Motor neuron (in vitro differentiated cells): Measurements from ENCODE around the gene LSG1. TPM values are rescaled to one million over a fixed set of nuclear protein-coding genes. Genes with fewer than 3 reads are reported as not detected.

Experiments
- ATAC-seq, 8 experiments: fragments of 200-7000 bp; cut with Tn5 transposase; replicated peaks in 6 of 8; 2 replicates each; pipeline ENCODE4 v1.8.0; 2021; ENCODE audit warnings: mild to moderate bottlenecking in 8 of 8, moderate library complexity in 8 of 8
- H3K27ac ChIP-seq, 2 donors: fragments of 250-450 bp; sonication (Bioruptor Pico); 2 replicates each; pipeline ENCODE4 v1.9.0; 2021; ENCODE audit warnings: antibody characterized with exemption in 2 of 2, mild to moderate bottlenecking in 2 of 2, moderate library complexity in 1 of 2
- H3K4me1 ChIP-seq, 2 donors: fragments of 250-450 bp; sonication (Bioruptor Pico); replicated peaks in 1 of 2; 2 replicates each; pipeline ENCODE4 v1.6.1; 2021; ENCODE audit warnings: antibody characterized with exemption in 2 of 2, mild to moderate bottlenecking in 2 of 2, moderate library complexity in 1 of 2
- H3K4me3 ChIP-seq, 5 donors: fragments of 250-450 bp; sonication (Bioruptor Pico); 2 replicates each; pipeline ENCODE4 v1.9.0; 2021; ENCODE audit warnings: antibody characterized with exemption in 5 of 5, mild to moderate bottlenecking in 5 of 5, moderate library complexity in 4 of 5
- WGBS, 10 experiments: fragments of 450-650 bp; shearing (Covaris generic); methylation state at CpG; one replicate each; pipeline ENCODE4 v1.0.0; 2022; 5-methylcytosine and 5-hydroxymethylcytosine counted together
- in situ Hi-C, 9 experiments: fragments of 400-800 bp; cut with MboI; loops; one replicate each; pipeline ENCODE4 v1.15.0; 2021; ENCODE audit warnings: low sequenced_read_pairs in 9 of 9, low pct_unique_long_range_greater_than_20kb in 2 of 9; ENCODE audit not compliant: unreplicated experiment in 9 of 9
- total RNA-seq, 8 experiments: library from RNA; unstranded; fragments of 300-600 nt; gene quantifications; 2 replicates each; pipeline versions ENCODE4 v1.2.3 to v1.2.4, GENCODE V29; 2022

Gene LSG1
- total RNA-seq, 8 experiments from 2014 or later, result 16.9 to 42.7 (median 27.3) TPM

DNA sequence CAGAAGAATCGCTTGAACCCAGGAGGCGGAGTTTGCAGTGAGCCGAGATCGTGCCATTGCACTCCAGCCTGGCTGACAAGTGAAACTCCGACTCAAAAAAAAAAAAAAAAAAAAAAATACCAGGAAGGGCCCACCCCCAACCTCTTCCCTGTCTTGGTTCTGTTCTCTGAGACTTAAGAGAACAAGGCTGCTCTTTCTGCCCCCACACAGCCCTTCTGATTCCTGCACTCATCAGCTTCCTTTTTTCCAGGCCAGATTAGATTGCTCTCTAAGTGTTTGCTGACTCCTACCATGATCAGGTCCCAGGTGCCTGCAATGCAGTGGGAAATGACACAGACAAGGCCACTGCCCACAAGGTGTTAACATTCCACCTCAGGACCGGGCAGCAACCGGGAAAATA lies 51.8 kb downstream of the LSG1 start:
- ATAC-seq, result no peak
- H3K4me1 ChIP-seq, result no peaks in the 10 kb centered on the region
- 50 to 100% (median 88%) methylated on average over 1 to 4 of the region's 7 CpGs; no CpG with 5 or more reads in 7 of the 10 experiments for whole genome bisulfite sequencing, 10 experiments
- no peak overlapping the region for H3K27ac ChIP-seq
- no peak overlapping the region for H3K4me3 ChIP-seq
- in situ Hi-C loops, result no loop called here

DNA sequence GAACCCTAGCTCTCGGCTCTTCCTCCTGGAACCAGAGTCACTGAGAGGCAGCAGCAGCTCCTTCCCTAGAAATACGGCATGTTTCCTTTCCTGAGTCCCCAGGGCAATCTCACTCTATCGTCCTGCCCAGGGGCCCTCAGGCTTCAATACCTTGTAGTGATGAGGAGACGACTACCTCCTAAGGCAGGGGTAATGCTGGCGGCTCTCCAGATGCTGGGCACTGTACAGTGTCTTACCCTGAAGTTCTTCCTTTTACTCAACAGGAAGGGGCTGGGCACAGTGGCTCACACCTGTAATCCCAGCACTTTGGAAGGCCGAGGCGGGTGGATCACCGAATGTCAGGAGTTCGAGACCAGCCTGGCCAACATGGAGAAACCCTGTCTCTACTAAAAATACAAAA lies 52.2 kb downstream of the LSG1 start:
- no peaks in the 10 kb centered on the region for H3K4me1 ChIP-seq
- no peak for ATAC-seq
- no peak overlapping the region for H3K4me3 ChIP-seq
- no peak overlapping the region for H3K27ac ChIP-seq
- WGBS, 10 experiments, result 60 to 100% (median 97%) methylated on average over 1 to 6 of the region's 9 CpGs; no CpG with 5 or more reads in 3 of the 10 experiments
- in situ Hi-C loops, result no loop called here

DNA sequence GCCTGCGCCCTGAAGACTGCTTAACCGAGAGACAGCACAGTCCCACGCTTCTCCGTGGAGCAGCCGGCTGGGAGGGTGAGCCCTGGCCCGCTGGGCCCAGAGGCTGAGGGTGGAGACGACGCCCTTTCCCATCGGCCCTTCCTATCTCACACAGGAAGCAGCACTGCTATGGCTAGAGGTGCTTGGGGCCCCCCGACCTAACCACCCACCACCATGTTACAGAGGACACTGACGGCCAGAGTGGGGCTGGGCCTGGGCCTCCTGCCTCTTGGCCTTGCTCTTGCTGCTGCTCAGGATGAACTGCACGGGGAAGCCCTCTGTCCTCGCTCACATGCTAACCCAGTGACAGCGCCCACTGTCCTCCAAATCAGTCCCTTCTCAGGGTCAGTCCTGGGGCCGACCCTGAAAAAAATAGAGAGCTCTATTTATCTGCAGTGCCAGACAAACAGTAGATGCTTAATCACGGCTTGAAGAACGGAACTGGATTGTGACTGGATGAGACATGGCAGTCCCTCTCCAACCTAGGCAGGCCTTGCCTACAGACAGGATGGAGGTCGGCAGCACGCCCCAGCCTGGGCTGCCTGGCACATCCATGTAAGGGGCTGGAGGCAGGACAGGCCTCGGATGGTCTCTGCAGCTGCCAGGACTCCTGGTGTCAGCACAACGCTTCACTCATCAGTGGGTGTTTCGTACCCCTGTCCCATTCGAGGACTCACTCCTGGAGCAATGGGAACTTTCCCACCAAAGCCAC lies 53.0 kb downstream of the LSG1 start:
- in situ Hi-C loops, result no loop called here
- no peak overlapping the region for H3K27ac ChIP-seq
- 80 to 100% (median 90%) methylated on average over 1 to 14 of the region's 23 CpGs; no CpG with 5 or more reads in 3 of the 10 experiments for WGBS, 10 experiments
- ATAC-seq, result no peak
- H3K4me1 ChIP-seq, result no peaks in the 10 kb centered on the region
- no peak overlapping the region for H3K4me3 ChIP-seq

DNA sequence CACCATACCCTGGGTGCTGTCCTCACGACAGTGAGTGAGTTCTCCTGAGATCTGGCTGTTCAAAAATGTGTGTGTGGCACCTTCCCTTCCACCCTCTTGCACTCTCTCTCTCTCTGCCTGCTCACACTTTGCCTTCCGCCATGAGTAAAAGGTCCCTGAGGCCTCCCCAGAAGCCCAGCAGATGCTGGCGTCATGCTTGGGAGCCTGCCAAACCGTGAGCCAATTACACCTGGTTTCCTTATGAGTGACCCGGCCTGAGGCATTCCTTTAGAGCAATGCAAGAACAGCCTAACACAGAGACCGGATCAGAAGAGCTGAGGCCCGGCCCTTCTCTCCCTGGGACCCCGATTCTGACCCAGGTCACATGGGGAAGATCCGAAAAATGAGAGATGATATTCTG lies 54.2 kb downstream of the LSG1 start:
- peak in 1 of 8 experiments; percentile 12 for ATAC-seq
- H3K27ac ChIP-seq, result no peak overlapping the region
- 70 to 96% (median 91%) methylated on average over 1 to 9 of the region's 9 CpGs for WGBS, 10 experiments
- no peak overlapping the region for H3K4me3 ChIP-seq
- in situ Hi-C loops, result no loop called here
- H3K4me1 ChIP-seq, result no peaks in the 10 kb centered on the region

DNA sequence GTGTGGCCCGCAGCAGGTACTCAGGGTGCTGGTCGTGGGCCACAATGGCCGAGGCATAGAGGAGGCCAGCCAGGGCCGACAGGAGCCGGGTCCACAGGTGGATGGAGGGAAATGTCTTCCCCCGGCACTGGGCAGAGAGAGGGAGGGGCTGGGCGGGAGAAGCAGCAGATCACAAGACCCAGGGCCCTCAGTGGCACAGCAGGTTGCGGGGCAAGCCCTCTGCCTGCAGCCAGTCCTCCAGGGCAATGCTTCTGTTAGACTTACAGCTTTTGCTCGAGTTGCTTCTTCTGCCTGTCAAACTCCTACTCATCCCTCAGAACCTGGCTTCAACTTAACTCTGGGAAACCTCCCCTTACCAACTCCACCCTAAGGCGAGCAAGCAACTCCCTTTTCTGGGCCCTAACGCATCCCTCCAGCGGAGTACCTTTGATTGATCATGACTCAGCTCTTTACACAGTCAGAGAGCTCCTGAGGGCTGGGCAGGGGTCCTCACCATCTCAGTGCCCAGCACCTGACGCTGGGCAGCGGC lies 54.8 kb downstream of the LSG1 start:
- H3K4me1 ChIP-seq, result no peaks in the 10 kb centered on the region
- H3K4me3 ChIP-seq, result no peak overlapping the region
- in situ Hi-C loops, result no loop called here
- no peak overlapping the region for H3K27ac ChIP-seq
- 80 to 97% (median 90%) methylated on average over 1 to 8 of the region's 14 CpGs; no CpG with 5 or more reads in 4 of the 10 experiments for WGBS, 10 experiments
- ATAC-seq, result peak in 1 of 8 experiments; percentile 11

DNA sequence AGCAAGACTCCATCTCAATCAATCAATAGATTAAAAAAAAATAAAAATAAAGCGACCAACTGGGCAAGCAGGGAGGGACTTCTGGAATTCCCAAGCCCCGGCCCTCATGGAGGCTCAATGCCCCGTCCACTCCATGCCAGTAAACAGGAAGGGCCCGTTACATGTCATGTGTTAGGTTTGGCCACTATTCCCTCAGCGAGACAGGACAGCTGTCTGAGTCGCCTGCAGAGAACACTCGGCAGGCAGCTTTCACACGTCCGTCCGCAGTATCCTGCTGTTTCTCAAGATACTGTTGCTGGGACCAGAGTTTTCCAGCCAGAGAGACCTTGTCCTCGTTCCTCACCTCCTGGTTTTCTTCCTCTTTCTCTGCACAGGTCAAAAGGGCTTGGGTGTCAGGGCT lies 56.8 kb downstream of the LSG1 start:
- 88 to 95% (median 89%) methylated on average over 2 to 7 of the region's 11 CpGs; no CpG with 5 or more reads in 6 of the 10 experiments for WGBS, 10 experiments

DNA sequence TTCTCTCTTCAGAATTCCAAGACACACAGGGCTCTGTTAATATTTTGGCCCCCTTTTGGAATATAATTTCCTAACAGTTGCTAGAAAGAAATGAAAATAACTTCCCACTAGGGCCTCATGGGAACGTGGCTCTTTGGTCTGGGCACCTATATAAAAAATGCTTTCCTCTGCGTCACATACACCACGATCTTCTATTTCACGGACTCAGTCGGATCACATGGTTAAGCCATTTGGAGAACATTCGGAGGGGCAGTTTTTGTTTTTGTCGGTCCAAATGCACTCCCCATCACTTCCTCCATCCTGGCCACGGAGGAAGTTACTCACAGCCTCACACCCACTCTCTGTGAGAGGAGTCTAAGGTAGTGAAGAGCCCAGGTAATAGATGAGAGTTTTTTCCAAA lies 59.8 kb downstream of the LSG1 start:
- no peak overlapping the region for H3K4me3 ChIP-seq
- in situ Hi-C loops, result no loop called here
- 76 to 97% (median 92%) methylated on average over 2 to 5 of the region's 8 CpGs; no CpG with 5 or more reads in 4 of the 10 experiments for WGBS, 10 experiments
- no peak overlapping the region for H3K27ac ChIP-seq
- ATAC-seq, result no peak
- H3K4me1 ChIP-seq, result no peaks in the 10 kb centered on the region

More for the DNA sequence above, 56.8 kb downstream of the LSG1 start:
- H3K4me1 ChIP-seq, result no peaks in the 10 kb centered on the region
- no peak for ATAC-seq
- H3K4me3 ChIP-seq, result no peak overlapping the region
- no peak overlapping the region for H3K27ac ChIP-seq
- in situ Hi-C loops, result no loop called here

DNA sequence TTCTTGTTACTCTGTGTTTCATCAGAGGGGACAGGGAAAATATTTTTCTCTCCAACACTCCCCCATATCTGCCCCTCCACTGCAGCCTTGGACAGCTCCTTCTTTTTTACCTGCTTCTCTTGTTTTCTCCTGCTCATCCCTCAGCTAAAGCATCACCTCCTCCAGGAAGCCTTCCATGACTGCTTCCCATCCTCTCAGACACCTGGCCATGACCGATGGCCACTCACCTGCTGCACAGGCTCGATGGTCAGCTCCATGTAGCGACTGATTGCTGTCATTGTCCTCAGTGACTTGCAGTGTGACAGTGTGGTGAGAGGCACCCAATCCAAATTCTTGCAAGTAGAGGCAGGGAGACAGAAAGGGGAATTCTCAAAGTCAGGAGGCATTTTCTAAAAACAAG lies 61.3 kb downstream of the LSG1 start:
- Histone ChIP-seq H3K4me1 (no peaks in the 10 kb centered on the region), H3K27ac (no peak overlapping the region), H3K4me3 (no peak overlapping the region)
- ATAC-seq, result no peak
- 83 to 100% (median 93%) methylated on average over 2 to 3 of the region's 3 CpGs; no CpG with 5 or more reads in 4 of the 10 experiments for WGBS, 10 experiments
- in situ Hi-C loops, result no loop called here

DNA sequence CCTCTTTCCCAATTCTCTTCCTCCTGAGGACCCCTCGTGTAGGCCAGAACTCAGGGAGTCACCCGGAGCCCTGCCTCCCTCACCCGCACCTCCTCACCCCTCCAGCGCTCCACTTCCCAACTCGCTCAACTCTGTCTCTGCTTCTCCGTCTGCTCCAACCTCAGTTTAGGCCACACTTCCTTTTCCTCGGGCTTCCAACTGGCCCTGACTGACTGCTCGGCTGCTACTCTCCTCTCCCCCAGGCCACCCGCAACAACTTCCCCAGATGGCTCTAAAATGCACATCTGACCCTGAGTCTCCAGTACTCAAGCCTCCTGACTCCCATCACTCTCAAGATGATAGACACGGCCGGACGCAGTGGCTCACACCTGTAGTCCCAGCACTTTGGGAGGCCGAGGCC lies 62.4 kb downstream of the LSG1 start:
- no peak for ATAC-seq

DNA sequence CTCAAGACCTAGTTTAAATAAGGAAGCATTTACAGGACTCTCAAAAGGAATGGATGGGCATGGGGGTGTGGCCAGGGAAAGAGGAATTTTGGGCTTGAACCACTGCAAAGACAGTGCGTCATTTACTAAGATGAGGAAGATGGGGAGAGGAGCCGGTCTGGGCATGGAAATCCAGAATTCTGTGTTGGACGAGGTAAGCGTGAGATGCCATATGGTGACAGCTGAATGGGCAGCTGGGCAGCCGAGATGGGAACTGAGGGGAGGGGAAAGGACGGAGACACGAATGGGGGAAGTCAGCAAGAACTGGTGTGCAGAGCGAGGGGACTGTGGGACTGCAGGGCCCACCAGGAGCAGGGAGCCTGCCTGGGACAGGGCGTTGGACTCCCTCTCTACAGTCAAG lies 63.0 kb downstream of the LSG1 start:
- no peaks in the 10 kb centered on the region for H3K4me1 ChIP-seq
- in situ Hi-C loops, result no loop called here
- H3K27ac ChIP-seq, result no peak overlapping the region
- 42 to 97% (median 80%) methylated on average over 1 to 9 of the region's 9 CpGs; no CpG with 5 or more reads in 3 of the 10 experiments for WGBS, 10 experiments
- ATAC-seq, result no peak
- no peak overlapping the region for H3K4me3 ChIP-seq

More for the DNA sequence above, 62.4 kb downstream of the LSG1 start:
- Histone ChIP-seq H3K4me3 (no peak overlapping the region), H3K4me1 (no peaks in the 10 kb centered on the region), H3K27ac (no peak overlapping the region)
- WGBS, 10 experiments, result 90 to 100% (median 97%) methylated on average over 2 to 6 of the region's 13 CpGs; no CpG with 5 or more reads in 5 of the 10 experiments
- in situ Hi-C loops, result no loop called here

DNA sequence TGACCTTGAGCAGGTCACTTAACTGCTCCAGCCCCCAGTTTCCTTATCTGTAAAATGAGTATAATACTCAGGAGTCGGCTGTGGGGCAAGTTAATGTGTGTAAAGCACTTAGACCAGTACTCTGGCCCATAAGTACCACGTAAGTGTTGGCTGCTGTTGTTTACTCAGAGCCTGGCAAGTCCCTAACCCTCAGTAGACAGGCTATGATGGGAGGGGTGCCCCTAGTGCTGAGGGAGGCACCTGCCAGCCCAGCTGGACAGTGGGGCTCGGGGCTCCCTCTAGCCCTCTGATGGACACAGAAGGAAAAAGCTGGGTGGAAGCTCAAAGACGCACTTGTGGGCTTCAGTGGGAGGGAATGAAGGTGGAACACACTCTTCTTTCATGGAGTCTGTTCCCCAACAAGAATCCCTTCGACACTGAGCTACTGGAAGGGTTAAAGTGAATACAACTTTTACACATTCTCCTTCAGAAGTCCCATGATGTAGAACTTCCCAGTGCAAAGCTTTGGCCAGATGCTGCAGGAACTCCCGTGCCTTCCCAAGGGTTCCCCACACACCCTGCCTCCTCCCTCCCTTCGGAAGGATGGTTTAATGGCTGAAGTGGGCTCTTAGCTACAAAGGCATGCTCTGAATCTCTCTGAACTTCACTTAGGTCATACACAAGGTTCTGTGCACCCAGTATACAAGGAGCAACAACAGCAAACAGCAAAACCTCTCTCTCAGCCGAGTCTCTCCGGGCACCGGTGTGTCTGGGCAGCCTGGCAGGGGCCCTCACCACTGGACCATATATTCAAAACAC lies 64.2 kb downstream of the LSG1 start:
- no peak overlapping the region for H3K4me3 ChIP-seq
- in situ Hi-C loops, result no loop called here
- no peak overlapping the region for H3K27ac ChIP-seq
- ATAC-seq, result no peak
- H3K4me1 ChIP-seq, result peaks cover 0 to 2% of the 10 kb centered on the region in 2 donors
- 67 to 100% (median 83%) methylated on average over 1 to 7 of the region's 10 CpGs; no CpG with 5 or more reads in 2 of the 10 experiments for WGBS, 10 experiments

DNA sequence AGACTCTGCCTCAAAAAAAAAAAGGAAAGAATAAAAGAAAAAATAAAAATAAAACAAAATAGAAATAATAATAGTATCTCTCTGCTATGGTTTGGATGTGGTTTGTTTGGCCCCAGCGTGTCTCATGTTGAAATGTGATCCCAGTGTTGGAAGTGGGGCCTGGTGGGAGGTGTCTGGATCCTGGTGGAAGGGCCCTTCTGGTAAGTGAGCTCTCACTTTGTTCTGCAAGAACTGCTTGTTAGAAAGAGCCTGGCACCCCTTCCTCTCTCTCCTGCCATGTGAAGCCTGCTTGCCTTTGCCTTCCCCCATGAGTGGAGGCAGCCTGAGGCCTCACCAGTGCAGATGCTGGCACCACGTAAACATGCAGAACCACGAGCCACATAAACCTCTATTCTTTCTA lies 65.0 kb downstream of the LSG1 start:
- H3K4me3 ChIP-seq, result no peak overlapping the region
- H3K27ac ChIP-seq, result no peak overlapping the region
- in situ Hi-C loops, result no loop called here
- ATAC-seq, result no peak
- 40 to 94% (median 89%) methylated on average over 1 to 3 of the region's 3 CpGs; no CpG with 5 or more reads in 3 of the 10 experiments for WGBS, 10 experiments
- H3K4me1 ChIP-seq, result peaks cover 0 to 2% of the 10 kb centered on the region in 2 donors

DNA sequence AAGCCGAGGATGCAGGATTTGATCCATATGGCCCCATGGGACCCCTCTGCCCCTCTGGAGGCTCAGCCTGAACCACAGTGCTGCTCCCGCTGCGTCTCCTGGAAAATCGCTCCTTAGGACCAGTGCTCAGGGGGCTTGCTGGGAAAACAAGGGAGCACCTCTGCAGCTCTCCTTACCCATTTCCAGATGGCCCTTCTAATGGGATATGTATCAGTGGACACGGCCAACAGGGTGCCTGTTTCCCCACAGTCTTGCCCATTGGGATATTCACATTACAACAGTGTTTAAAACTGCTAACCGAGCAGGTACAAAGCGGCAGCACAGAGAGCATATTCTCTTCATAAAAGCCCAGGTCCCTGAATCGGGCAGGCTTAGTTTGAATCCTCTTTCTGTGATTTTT lies 65.8 kb downstream of the LSG1 start:
- 73 to 100% (median 93%) methylated on average over 1 to 5 of the region's 8 CpGs; no CpG with 5 or more reads in 3 of the 10 experiments for WGBS, 10 experiments
- peaks cover 0 to 2% of the 10 kb centered on the region in 2 donors for H3K4me1 ChIP-seq
- in situ Hi-C loops, result no loop called here

More for the DNA sequence above, 65.8 kb downstream of the LSG1 start:
- H3K27ac ChIP-seq, result no peak overlapping the region
- no peak for ATAC-seq
- no peak overlapping the region for H3K4me3 ChIP-seq
